GM18858 (cell line): ENCODE results near the gene ABHD12.
"Not testable (repeated sequence)": the region's sequence is repeated elsewhere in the genome, so short reads cannot be mapped to it uniquely, and the experiment has no call there.

Source experiments
- ATAC-seq: cut with Tn5 transposase; IDR thresholded peaks from one replicate; pipeline ENCODE4 v1.9.1; 2021; ENCODE audit not compliant: unreplicated experiment

The ABHD12 gene

DNA sequence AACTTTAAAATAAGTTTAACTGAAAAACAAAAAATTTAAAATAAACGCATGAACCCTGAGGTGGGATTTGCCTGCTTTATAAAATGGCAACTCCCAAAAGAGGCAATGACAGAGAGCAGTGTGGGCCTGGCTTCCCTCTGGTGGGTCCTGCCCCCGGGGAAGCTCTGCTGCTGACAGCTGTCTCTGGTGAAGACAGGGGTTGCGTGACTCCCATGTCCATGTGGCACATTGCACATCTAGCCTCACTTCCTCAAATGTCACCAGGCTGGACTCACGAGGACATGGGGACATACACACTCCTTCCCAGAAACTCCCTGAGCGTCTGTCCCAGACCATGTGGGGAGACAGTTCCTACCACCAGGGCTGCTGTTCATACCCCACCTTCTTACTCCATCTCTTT lies 66.2 kb downstream of the ABHD12 start:
- no peak for ATAC-seq

- ATAC-seq, result no peak
Measured at GRCh38 chr20:25323496-25324246, 67.0 kb downstream of the ABHD12 start.

DNA sequence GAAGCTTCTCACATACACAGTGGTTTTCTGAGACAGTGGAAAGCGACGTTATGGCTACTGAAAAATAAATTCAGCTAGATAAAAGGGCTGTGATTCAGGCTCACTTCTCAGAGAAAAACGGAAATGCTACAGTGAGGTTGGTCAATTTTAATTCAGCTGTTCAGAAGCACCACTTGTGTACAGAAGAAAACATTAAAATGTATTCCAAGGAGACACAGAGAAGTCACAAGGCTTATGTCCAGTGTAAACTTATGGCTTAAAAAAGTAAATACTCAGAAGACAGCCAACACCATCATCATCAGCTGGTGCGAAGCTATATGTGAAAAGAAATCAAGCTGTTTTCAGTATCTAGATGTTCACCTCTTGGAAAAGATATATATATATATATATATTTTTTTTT lies 68.6 kb downstream of the ABHD12 start:
- ATAC-seq, result no peak

GRCh38 chr20:25321262-25321831 lies 69.3 kb downstream of the ABHD12 start:
- ATAC-seq, result no peak

DNA sequence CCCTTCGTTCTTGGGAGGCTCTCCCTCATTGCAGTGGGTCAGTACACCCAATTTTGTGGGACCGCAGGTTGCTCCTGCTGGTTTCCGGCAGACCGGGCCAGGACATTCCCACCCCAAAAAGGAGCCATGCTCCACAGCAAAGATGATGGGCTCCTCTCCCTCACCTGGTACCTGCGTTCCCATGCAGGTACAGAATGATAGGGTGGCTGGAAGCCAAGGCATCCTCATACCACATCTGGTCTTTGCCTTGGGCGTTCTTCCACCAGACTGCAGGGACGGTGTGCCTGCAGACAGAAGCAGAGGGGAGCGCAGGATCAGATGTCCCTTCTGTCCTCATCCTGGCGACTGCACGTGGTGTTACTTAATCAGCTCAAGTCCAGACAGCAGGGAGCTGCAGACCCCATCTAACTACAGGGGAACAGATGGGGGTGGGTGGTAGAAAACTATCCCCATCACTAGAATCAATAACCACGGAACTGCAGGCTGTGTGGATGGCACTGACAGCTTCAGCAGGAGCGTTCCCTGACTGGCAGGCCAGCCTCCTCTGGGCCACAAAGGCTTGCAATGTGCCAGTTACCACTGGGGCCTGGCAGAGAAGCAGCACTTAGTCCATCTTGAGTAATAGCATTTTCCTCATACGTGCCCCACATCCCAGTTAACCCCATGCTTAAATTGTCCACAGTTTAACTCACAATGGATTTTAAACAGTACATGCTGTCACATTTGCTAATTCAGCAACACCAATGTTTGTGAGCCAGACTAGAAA lies 70.4 kb downstream of the ABHD12 start:
- ATAC-seq, result no peak

GRCh38 chr20:25319241-25320034 lies 71.2 kb downstream of the ABHD12 start:
- ATAC-seq, result peak; percentile 1

GRCh38 chr20:25318471-25319240 lies 72.0 kb downstream of the ABHD12 start:
- peak; percentile 96 for ATAC-seq

GRCh38 chr20:25317351-25318075 lies 73.1 kb downstream of the ABHD12 start:
- ATAC-seq, result no peak

GRCh38 chr20:25316506-25317190 lies 74.0 kb downstream of the ABHD12 start:
- ATAC-seq, result no peak

- no peak for ATAC-seq
Measured at GRCh38 chr20:25315418-25316210, 75.0 kb downstream of the ABHD12 start.

- no peak for ATAC-seq
Measured at GRCh38 chr20:25314497-25315417, 75.9 kb downstream of the ABHD12 start.

DNA sequence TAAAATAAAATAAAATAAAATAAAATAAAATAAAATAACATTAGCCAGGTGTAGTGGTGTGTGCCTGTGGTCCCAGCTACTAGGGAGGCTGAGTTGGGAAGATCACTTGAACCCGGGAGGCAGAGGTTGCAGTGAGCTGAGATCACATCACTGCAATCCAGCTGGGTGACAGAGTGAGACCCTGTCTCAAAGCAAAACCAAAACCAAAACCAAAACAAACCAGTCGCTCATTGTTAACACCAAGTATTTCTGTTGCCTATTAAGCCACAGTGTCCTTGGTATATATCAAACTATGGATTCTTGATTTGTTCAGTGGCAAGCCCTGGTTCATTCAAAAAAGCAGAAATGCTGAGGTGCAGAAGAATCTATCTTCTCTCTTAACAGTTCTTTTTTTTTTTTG lies 77.0 kb downstream of the ABHD12 start:
- no peak for ATAC-seq

DNA sequence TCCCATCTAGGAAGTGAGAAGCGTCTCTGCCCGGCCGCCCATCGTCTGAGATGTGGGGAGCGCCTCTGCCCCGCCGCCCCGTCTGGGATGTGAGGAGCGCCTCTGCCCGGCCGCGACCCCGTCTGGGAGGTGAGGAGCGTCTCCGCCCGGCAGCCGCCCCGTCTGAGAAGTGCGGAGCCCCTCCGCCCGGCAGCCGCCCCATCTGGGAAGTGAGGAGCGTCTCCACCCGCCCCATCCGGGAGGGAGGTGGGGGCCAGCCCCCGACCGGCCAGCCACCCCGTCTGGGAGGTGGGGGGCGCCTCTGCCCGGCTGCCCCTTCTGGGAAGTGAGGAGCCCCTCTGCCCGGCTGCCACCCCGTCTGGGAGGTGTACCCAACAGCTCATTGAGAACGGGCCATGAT lies 77.9 kb downstream of the ABHD12 start:
- ATAC-seq, result not testable (repeated sequence)

- no peak for ATAC-seq
Measured at GRCh38 chr20:25310921-25311728, 79.5 kb downstream of the ABHD12 start.

DNA sequence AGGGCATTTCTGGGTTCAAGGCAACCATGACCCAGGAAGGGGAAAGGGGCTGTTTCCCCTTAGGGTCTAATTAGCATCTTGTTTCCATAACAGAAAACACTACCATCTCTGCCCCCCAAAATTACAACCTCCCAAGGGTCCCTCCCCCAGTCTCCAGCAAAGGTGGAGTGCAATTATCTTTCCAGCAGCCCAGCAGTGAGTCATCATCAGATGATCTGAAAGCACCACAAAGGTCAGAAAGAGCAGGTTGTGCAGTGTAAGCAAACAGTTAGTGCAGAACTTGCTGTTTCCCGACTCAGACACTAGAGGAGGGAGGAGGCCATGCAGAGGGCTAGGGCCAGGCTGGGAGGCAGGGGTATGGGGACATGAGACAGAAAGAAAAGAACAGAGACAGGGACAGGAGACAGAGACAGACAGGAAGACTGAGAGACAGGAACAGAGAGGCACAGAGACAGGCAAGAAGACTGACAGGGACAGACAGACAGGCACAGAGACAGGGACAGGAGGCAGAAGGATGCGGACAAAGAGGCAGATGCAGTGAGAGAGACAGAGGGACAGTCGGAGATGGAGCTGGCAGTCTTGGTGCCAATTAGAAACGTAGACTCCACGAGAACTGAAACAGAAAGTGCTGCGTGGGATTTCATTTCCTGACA lies 80.2 kb downstream of the ABHD12 start:
- ATAC-seq, result peak; percentile 95
